GM18508 (cell line): Measurements from ENCODE around the gene RAB3A.
"Not testable (repeated sequence)": the region's sequence is repeated elsewhere in the genome, so short reads cannot be mapped to it uniquely, and the experiment has no call there.

Source experiments
- ATAC-seq: cut with Tn5 transposase; IDR thresholded peaks from one replicate; pipeline ENCODE4 v1.9.1; 2021; ENCODE audit warnings: moderate number of reproducible peaks; ENCODE audit not compliant: insufficient read depth, unreplicated experiment

Gene RAB3A

DNA sequence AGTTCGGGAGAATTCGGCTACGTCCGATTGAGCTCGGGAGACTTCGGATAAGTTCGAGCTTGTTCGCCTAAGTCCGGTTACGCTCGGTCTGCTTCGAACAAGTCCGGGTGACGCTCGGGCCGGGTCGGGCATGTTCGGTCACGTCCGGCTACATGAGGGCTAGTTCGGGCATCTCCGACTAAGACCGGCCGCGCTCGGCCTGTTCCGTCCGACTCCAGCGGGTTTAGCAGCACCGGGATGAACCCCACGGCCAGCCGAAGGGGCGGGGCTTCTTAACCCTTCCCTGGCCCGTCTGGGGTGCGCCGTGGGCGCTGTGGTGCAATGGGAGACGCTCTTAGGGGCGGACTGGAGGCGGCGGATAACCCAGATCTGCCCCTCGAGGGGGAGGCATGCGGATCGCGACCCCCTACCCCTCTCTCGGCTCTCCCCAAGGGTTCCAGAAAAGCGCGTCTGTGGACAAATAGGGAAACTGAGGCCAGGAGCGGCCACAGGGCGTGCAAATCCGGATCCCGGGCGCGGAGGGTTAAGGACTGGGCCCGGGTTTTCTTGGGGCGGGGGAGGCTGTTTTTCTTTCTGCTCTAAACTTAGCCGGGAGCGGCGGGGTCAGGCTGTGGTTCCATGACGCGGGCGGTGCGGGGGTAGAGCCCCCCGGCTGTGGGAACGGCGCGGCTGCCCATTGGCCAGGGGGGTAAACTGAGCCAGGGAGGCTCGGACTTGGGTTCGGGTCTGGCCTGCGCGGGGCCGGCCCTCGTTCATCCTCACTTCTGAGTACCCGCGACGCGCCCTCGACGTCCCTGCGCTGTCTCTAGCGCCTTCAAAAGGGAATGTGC, 20.9 kb upstream of the RAB3A start:
- peak; percentile 74 for ATAC-seq

DNA sequence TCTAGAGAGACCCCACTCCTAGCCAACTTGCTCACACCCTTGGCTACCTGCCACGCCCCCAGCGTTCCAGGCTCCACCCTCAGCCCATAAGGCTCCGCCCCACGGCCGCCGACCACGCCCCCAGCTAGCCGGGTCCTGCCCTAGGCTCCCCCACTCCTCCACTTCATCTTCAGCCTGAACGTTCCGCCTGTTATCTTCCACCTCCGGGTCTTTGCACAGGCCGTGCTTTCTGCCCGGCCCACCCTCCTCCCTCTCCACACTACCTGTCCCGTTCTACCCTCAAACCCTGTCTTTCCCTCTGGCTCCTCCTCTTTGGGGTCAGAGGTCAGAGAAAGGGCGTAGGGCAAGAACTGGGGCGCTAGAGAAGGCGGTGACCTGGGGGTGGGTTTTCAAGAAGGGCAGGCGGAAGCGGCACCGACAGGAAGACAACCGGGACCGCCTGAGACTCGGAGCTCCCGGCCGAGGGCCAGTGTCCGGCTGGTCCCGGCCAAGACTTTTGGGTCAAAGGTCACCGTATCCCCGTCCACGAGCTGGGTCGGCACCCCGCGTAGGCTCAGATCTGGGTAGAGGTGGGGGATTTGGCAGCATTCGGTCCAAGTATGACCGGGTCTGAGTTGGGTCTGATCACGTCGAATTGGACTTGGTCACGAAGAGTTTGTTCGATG, 20.1 kb upstream of the RAB3A start:
- no peak for ATAC-seq

DNA sequence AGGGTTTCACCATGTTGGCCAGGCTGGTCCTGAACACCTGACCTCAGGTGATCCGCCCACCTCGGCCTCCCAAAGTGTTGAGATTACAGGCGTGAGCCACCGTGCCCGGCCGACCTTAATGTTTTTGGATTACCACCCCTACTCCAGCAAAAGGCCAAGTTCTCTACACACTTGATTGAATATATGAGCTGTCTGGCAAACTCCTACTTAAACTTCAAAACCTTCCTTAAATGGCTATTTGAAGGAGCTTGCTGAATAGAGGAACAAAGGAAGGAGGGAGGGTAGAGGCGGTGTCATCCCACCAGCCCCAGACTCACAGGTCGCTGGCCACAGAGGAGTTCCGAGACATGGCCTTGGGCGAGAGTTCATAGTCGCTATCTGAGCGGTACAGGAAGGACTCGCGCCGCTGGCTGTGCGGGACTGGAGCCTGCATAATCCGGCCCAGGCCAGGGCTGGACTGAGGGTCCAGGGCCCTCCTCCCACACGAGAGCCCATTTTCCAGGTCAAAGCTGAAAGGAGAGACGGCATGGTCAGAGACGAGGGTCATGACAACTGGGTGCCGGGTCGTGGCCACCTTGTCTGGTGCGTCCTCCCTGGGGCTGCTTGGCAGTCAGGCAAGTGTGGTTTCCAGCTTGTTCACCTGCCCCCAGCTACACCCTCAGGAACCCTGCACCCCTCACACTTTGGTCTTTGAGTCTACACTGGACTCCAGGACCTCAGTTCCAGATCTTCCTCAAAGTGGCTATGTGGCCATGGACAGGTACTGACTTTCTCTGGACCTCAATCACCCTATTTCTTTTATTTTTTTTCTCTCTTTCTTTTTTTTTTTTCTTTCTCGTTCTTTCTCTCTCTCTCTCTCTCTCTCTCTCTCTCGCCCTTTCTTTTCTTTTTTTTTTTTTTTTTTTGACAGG, 18.2 kb upstream of the RAB3A start:
- no peak for ATAC-seq

DNA sequence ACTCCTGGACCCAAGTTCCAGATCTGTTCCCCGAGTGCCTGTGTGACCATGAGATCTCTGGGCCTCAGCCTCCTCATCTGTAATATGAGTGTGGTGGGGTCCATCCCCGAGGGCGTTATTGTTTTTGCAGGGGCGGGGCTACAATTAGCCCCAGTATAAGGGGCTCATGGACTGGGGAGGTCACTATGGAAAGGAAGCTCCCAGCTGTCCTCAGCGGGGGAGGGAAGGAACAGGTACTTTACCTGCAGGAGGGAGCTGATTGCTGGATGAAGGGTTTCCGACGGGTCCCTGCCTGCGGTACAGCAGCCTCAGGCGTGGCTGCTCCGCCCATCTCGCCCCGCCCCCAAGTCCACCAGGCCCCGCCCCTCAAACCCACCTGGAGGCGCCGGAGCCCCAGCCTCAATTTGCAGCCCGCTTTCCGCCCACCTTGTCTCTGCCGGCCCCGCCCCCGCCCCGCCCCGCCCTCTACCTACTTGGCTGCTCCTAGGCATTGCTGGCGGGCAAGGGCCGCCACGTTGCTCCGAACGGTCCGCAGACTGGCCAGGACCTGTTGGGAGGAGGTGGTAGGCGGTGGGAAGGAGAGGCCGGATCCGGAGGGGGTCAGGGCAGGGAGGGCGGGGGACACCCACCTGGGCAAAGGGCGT, 16.9 kb upstream of the RAB3A start:
- no peak for ATAC-seq

DNA sequence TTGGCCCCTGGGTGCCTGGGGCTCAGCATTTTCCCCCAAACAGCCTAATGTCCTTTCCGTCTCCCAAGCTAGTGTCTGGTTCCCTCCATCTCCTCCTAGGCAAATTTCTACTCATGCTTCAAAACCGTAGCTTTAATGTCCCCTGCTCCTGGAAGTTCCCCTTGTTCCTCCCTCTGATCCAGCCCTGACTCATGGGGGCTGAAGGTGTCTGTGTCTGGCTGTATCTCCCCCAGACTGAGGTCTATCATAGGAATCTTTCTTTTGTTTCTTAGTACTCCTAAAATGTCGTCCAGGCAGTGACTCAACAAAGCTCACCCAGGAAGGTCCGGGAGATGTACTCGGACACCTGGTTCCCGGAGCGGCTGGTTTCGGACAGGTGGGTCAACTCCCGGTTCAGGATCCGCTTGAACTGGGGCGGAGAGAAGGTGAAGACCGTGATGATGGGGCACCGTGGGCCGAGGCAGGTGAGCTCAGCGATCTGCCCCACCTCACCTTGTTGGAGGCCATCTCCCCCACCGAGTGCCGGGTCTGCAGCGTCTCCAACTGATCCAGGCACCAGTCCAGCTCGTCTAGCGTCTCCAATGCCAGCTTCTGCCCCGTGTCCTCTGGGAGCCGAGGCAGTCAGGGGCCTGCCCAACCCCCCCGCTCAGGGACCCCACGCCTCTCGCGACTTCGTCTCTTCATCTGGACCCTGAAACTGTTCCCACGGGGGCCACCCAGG, 16.2 kb upstream of the RAB3A start:
- no peak for ATAC-seq

DNA sequence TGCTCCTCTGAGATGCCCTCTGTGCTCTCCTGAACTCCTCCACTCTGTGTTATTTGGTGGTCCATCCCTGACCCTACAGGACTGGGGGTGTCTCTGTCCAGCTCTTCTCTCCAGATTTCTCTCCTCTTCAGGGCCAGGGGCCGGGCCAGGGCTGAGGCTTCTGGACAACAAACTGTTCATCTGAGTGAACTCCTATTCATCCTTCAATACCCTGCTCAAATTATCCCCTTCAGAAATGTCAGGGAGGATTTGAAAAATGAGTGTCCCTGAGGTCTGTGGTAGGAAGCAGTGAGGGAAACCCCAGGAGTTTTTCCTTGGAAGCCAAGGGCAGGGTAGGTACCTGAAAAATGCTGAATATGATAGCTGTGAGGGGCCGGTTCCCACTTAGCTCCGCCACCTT, 14.8 kb upstream of the RAB3A start:
- no peak for ATAC-seq

DNA sequence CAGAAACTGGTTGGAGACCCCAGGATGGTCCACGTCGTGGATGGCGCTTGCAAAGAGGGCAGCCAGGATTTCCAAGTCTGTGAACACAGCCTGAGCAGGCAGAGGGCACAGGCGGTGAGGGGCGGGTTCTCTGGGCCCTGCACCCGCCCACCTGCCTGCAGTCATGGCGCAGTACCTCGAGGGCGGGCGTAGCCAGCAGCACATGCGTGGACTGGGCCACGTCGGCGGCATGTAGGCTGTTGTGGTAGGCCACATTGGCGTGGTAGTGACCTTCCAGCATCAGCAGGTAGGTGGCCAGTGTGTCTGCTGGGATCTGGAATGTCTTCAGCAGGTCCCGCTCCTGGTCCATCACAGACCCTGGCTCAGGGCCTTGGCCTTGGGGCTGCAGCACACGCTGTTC, 14.3 kb upstream of the RAB3A start:
- no peak for ATAC-seq

DNA sequence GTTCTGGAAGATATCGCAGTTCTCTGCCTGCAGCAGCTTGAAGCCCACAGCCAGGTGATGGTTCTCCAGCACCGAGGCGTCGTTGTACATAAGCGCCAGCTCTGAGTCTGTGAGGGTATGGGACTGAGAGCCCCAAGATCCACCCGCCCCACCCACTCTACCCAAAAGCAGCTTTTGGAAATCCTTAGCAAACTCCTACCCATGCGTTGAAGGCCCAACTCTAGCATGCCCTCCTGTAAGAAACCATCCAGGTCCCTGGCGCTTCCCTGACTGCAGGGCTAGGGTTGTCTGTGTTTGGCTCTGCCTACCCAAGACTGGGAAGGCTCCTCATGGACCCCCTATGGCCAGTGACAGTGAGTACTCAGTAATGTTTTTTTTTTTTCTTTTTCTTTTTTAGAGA, 12.9 kb upstream of the RAB3A start:
- ATAC-seq, result no peak

DNA sequence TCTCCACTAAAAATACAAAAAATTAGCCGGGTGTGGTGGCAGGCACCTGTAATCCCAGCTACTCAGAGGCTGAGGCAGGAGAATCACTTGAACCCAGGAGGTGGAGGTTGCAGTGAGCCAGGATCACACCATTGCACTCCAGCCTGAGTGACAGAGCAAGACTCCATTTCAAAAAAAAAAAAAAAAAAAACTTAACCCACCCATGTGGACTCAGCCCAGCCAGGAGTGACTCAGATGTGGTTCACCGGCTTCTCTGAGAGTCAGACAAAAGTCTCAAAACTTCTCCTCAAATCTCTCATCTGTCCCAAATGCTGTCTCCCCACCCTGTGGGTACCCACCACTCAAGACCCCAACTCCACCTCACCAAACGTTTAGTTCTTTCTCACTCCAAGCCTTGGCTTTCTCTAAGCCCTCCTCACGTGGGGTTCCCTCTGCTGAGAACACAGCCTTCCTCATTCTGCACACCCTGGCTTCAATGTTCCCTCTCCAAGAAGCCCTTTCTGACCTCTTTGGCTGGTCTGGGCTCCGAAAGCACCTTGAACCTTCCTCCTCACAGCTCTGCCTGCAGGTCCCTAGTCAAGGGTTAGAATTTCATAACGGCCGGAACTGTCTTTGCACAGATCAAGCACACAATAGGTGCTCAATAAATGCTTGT, 11.1 kb upstream of the RAB3A start:
- ATAC-seq, result no peak

DNA sequence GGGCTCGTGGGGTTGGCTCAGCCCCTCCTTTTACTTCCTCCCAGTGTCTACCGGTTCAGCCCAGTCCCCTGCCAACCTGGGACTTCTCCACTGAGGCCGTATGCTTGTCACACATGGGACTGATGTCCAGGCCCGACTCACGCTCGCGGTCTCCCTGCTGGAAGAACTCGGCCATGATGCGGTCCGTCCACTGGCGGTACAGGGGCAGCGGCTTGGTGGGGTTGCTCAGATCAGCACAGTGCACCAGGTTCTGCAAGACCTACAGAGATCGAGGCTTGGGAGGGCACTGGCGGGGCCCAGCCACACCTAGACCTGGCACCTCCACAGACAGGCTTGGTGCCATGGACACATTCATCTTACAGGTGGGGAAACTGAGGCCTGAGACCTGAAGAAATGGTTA, 7.8 kb upstream of the RAB3A start:
- ATAC-seq, result no peak

DNA sequence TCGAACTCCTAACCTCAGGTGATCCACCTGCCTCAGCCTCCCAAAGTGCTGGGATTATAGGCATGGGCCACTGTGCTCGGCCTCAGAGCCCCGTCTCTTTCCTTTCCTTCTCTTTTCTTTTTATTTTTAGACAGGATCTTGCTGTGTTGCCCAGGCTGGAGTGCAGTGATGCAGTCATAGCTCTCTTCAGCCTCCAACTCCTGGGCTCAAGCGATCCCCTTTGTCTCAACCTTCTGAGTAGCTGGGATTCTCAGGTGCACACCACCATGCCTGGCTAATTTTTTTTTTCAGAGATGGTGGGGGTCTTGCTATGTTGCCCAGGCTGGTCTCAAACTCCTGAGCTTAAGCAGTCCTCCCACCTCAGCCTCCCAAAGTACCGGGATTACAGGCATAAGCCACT, 6.1 kb upstream of the RAB3A start:
- ATAC-seq, result not testable (repeated sequence)

DNA sequence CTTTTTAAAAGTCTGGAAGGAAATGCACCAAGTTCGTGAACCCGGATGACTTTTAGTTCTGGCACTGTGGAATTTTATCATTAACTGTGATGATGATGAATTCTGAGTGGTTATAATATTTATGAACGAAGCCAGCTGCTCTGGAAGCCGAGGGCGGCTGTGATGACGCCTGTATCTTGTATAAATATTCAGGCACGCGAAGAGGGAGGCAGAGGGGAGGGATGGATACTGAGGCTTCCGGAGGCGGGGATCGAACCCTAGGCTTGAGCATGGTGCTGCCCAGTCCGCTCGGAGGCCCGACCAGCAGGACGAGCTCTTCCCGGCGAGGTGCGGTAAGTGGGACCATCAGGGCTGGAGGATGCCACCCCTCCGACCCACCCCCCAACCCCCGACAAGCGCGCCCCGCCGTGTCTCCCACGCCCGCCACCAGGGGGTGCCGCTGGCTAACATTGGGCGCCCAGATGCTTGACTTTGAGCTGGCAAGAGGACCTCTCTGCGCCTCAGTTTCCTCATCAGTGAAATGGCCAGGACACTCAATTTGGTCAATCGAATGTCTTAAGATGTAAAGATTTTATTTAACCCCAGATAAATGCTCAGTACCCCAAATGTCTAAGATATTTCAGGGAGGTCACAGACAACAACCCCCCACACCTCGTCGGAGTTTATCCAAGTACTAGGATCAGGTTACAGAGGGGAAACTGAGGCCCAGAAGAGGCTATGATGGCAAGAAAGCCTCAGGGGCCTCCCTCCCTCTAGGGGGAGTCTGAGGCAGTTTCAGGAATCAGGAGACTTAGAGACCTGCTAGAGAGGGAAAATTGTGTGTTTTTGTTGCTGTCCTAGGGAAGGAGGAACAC, 4.5 kb upstream of the RAB3A start:
- no peak for ATAC-seq

DNA sequence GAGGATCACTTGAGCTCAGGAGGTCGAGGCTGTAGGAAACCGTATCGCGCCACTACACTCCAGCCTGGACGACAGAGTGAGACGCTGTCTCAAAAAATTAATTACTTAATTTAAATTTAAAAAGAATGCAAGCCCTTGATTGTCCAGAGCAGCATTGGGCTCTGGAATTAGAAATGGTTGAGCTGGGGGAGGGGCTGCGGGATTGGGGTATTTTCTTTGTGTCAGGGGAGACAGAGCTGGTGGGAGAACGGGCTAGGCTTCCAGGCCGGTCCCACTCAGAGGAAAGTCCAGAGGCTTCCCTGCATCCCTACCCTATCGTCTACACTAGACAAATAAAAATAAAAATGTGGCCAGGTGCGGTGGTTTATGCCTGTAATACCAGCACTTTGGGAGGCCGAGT, 2.2 kb upstream of the RAB3A start:
- no peak for ATAC-seq

DNA sequence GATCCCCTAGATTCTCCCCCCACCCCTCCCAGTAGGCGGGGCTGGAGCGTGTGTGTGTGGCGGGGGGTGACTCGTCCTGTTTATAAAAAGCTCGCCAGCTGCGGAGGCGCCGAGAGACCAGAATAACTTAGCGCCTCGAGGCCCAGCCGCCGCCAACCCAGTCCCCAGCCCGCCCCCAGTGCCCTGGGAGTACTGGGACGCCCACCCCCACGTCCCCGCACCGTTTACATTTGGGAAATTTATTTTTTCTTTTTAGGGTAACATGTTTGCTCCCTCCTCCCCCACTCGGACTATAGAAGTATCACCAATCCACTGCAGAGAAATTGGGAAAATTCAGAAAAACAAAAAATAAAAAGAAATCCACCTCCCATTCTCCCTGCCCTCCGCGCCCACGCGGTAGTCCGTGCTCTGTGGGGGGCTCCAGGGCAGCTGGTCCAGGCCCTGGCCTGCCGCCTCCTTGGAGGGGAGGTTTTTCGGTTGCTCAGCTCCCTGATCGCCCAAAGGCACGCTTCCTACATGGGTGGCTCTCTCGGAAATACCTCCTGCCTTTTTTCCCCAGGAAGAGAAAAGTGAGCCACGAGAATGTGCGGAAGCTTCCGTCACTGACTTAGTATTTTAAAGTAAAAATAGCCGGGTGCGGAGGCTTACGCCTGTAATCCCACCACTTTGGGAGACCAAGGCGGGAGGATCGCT, 1.5 kb upstream of the RAB3A start:
- no peak for ATAC-seq

DNA sequence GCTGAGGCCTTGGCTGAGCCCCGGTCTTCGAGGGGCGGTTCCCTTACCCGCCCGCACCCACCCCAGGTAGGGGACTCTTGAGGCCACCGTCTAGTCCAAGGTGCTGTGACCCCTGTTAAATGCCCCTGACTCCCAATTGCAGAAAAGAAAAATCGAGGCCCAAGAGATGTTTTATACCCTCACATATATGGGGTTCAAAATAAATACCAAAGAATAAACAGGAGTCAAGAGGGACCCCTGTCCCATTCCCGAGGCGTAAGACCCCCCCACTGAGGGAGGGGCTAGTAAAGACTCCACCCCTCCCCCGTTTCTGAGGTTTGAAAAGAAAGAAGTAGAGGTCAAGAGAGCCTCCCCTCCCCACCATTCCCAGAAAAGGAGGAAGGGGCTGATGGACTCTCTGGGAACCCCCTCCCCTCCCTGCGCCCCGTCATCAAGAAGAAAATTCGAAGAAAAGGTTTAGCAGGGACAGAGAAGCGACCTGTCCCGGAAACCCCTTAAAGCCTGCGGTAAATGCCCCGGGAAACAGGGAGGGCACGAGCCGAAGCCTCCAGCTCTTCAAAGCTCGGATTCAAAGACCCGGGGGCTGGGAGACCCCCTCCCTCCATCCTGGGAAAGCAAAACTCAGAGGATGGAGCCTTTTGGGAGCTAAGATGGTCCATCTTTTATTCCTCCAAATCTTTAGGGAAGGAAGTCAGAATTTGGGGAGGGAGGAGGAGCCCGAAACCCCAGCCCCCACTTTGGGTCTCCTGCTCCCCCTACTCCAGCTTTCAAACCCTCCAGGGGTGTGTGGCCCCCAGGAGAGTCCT, 755 bp upstream of the RAB3A start:
- ATAC-seq, result no peak

DNA sequence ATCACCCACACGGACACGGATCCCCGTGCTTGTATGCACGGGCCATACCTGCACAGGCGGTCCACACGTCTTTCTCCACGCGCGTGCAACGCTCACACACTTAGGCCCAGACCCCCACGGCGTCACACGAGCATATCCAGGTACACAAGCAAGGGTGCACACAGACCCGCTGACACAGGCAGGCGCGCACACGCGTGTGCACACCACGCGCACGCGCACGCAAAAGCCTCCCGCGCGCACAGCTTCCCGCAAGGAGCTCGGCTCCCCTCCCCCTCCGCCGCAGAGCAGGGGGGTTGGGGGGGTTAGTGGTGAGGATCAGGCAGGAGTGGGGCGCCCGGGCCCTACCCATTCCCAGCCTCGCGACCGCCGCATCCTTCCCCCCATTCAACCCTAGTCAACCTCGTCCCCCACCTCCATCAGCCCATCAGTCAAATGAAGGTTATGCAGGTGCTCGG, 407 bp downstream of the RAB3A start:
- ATAC-seq, result no peak

DNA sequence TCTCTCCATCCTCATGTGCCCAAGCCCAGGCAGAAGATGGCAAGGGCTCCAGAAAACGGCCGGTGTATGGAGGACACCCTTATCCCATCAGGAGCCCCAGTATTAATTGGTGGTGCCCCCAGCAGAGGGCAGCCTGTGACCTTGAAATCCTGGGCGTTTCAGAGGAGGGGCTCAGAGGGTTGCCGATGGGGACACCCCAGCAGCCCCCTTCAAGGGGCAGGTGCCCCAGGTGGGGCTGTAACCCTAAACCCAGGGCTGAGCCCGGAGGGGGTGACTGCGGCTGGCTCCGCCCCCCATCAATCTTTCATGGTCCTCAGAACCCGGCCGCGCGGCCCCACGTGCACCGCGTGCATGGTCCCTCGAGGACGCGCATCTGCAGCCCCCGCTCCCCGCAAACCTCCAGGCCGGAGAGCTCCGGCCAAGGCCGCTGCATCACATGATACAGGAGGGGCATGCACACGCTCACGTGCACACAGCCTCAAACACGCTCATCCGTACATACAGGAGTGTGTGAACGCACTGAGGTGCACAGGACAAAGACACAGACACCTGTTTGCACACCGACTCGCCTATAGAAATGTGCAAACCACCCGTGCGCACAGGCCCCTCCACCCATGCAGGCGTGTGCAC, 949 bp downstream of the RAB3A start:
- ATAC-seq, result no peak
